ENCODE measurements around the gene GATM.

Gene GATM

GRCh38 chr15:45331972-45332371 is 46.4 kb downstream of the GATM start:
- no peak for TF ChIP-seq CTCF (IDR thresholded peaks at IDR 0.05)

- no peak for TF ChIP-seq CTCF (IDR thresholded peaks at IDR 0.05)
Observed at GRCh38 chr15:45328663-45329062, 49.7 kb downstream of the GATM start.

GRCh38 chr15:45326741-45327140 is 51.6 kb downstream of the GATM start:
- TF ChIP-seq CTCF (IDR thresholded peaks at IDR 0.05), result no peak

GRCh38 chr15:45326280-45326679 is 52.1 kb downstream of the GATM start:
- no peak for TF ChIP-seq CTCF (IDR thresholded peaks at IDR 0.05)

GRCh38 chr15:45320581-45321205 is 57.7 kb downstream of the GATM start:
- no peak for TF ChIP-seq CTCF (IDR thresholded peaks at IDR 0.05)

GRCh38 chr15:45319472-45320214 is 58.7 kb downstream of the GATM start:
- TF ChIP-seq CTCF (IDR thresholded peaks at IDR 0.05), result no peak

GRCh38 chr15:45314960-45315359 is 63.4 kb downstream of the GATM start:
- TF ChIP-seq CTCF (IDR thresholded peaks at IDR 0.05), result no peak; the same call in 1 of the 2 replicates
